ENCODE results near the gene TMEM178B.

DNA sequence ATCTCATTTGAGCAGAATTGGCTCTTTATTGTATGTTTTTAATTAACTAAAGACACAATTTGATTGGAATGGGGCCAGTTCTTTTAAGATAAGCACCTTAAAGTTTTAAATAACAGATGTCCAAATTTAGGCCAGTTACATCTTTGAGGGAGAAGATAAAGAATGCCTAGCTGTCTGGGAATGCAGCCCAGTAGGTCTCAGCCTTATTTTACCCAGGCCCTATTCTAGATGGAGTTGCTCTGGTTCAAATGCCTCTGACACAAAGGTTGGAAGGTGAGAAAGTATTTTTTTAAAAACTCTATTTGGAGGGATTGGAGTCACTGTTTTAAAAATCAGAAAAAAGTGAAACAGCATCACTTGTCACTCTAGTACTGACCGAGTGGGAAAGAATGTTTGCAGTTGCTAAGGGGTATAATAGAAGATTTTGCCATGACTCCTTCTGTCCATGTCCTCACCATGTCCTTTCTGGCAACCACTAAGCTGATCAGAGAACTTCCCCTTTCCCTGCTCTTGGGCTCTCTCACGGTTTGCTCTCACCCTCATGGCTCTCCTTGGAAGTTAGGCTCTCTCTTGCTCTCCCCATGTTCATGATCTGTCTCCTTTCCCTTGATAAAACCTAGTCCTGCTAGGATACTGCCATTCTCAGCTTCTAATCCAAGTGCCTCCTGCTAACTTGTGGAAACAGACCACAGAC is 239.1 kb downstream of the TMEM178B start:
- TF ChIP-seq POLR2A (IDR thresholded peaks at IDR 0.05) = no peak
- TF ChIP-seq, protein P1, sequence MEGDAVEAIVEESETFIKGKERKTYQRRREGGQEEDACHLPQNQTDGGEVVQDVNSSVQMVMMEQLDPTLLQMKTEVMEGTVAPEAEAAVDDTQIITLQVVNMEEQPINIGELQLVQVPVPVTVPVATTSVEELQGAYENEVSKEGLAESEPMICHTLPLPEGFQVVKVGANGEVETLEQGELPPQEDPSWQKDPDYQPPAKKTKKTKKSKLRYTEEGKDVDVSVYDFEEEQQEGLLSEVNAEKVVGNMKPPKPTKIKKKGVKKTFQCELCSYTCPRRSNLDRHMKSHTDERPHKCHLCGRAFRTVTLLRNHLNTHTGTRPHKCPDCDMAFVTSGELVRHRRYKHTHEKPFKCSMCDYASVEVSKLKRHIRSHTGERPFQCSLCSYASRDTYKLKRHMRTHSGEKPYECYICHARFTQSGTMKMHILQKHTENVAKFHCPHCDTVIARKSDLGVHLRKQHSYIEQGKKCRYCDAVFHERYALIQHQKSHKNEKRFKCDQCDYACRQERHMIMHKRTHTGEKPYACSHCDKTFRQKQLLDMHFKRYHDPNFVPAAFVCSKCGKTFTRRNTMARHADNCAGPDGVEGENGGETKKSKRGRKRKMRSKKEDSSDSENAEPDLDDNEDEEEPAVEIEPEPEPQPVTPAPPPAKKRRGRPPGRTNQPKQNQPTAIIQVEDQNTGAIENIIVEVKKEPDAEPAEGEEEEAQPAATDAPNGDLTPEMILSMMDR (IDR thresholded peaks at IDR 0.05) = no peak

Data from right lobe of liver (tissue), 4 donors.